ENCODE results near the gene NECTIN1.

NECTIN1 gene

DNA sequence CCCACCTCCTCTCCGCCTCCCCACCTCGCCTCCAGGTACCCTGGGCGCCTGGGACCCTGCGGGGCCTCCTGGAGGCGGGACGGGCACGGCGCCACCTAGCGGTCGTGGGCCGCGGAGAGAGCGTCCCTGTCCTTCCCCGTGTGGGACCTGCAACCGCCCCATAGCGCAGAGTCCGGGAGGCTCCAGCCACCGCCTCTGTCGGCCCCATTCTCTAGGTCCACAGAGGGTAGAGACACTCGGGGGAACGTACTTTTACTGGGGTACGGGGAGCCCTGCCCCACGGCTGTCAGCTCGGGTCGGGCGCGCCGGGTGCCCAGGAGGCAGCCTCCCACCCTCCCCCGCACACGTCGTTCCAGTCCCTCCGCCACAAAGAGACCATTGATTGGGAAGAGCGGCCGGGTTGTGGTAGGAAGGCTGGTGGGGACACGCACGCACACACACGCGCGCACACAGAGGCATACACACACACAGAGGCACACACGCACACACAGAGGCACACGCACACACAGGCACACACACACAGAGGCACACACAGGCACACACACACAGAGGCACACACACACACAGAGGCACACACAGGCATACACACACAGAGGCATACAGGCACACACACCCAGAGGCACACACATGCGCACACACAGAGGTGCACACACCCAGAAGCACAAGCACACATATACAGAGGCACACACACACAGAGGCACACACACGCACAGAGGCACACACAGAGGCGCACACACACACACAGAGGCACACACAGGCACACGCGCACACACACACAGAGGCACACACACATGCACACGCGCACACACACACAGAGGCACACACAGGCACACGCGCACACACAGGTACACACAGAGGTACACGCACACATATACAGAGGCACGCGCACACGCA is 12.6 kb upstream of the NECTIN1 start:
- Histone ChIP-seq H3K4me3 (ENCODE audit: low read length) (no peak overlapping the region), H3K4me1 (ENCODE audit: control insufficient read depth, insufficient read depth, low read length) (no peaks in the 10 kb centered on the region), H3K9ac (ENCODE audit: low read length) (no peak overlapping the region), H3K9me3 (ENCODE audit: control insufficient read depth, low read length) (no peaks in the 10 kb centered on the region), H3K27me3 (replicated peaks; ENCODE audit: control insufficient read depth, insufficient read depth, low read length) (peaks cover 59% of the 10 kb centered on the region), H3K36me3 (ENCODE audit: control insufficient read depth, insufficient read depth, low read length, severe bottlenecking) (no peaks in the 10 kb centered on the region)
- peak; percentile 51 for DNase-seq (ENCODE audit: low read depth)

- no peak overlapping the region for H3K9ac ChIP-seq (ENCODE audit: low read length)
- no peaks in the 10 kb centered on the region for H3K36me3 ChIP-seq (ENCODE audit: control insufficient read depth, insufficient read depth, low read length, severe bottlenecking)
- no peak for DNase-seq (ENCODE audit: low read depth)
- H3K9me3 ChIP-seq (ENCODE audit: control insufficient read depth, low read length): no peaks in the 10 kb centered on the region
- H3K4me1 ChIP-seq (ENCODE audit: control insufficient read depth, insufficient read depth, low read length): no peaks in the 10 kb centered on the region
- H3K4me3 ChIP-seq (ENCODE audit: low read length): no peak overlapping the region
- peaks cover 52% of the 10 kb centered on the region for H3K27me3 ChIP-seq (replicated peaks; ENCODE audit: control insufficient read depth, insufficient read depth, low read length)
Measured at GRCh38 chr11:119739975-119740374, 11.0 kb upstream of the NECTIN1 start.

DNA sequence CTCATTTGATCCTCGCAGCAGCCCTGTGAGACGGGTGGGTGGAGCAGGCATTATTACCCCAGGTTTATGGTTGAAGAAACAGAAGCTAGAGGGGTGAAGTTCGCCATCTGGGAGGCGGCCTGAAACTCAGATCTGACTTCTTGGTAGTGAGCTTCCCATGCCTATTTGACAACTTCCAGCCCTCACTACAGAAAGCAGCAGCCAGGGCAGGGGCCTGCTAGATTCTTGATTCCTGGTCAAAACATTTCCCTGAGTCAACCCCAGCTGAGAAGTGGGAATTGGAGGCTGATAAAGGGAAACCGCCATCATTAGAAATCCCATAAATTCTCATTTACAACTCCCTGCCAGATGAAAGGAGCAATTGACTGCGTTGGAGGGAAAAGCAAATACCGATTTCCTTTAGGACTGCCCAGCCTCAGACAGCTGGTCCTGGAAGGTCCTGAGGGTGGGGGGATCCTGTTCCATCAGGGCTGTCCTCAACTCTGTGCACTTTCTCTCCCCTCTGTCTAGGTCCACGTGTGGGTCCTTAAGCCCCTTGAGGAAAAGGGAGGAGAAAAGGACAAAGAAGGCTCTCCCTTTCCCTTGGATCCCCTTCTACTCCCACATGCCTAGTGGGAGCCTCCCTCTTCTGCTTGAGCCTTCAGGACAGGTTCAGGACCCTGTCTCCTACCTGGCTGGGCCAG is 10.2 kb upstream of the NECTIN1 start:
- Histone ChIP-seq H3K9me3 (ENCODE audit: control insufficient read depth, low read length) (no peaks in the 10 kb centered on the region), H3K36me3 (ENCODE audit: control insufficient read depth, insufficient read depth, low read length, severe bottlenecking) (no peaks in the 10 kb centered on the region), H3K4me1 (ENCODE audit: control insufficient read depth, insufficient read depth, low read length) (no peaks in the 10 kb centered on the region), H3K27me3 (replicated peaks; ENCODE audit: control insufficient read depth, insufficient read depth, low read length) (peaks cover 50% of the 10 kb centered on the region), H3K4me3 (ENCODE audit: low read length) (no peak overlapping the region), H3K9ac (ENCODE audit: low read length) (no peak overlapping the region)
- no peak for DNase-seq (ENCODE audit: low read depth)

- Histone ChIP-seq H3K4me3 (ENCODE audit: low read length) (no peak overlapping the region), H3K9ac (ENCODE audit: low read length) (no peak overlapping the region), H3K9me3 (ENCODE audit: control insufficient read depth, low read length) (no peaks in the 10 kb centered on the region), H3K4me1 (ENCODE audit: control insufficient read depth, insufficient read depth, low read length) (no peaks in the 10 kb centered on the region), H3K27me3 (replicated peaks; ENCODE audit: control insufficient read depth, insufficient read depth, low read length) (peaks cover 46% of the 10 kb centered on the region), H3K36me3 (ENCODE audit: control insufficient read depth, insufficient read depth, low read length, severe bottlenecking) (no peaks in the 10 kb centered on the region)
- DNase-seq (ENCODE audit: low read depth): no peak
Measured at GRCh38 chr11:119738059-119738439, 9.0 kb upstream of the NECTIN1 start.

- Histone ChIP-seq H3K9ac (ENCODE audit: low read length) (no peak overlapping the region), H3K36me3 (ENCODE audit: control insufficient read depth, insufficient read depth, low read length, severe bottlenecking) (no peaks in the 10 kb centered on the region), H3K27me3 (replicated peaks; ENCODE audit: control insufficient read depth, insufficient read depth, low read length) (peaks cover 40% of the 10 kb centered on the region), H3K4me1 (ENCODE audit: control insufficient read depth, insufficient read depth, low read length) (no peaks in the 10 kb centered on the region), H3K4me3 (ENCODE audit: low read length) (no peak overlapping the region), H3K9me3 (ENCODE audit: control insufficient read depth, low read length) (no peaks in the 10 kb centered on the region)
- DNase-seq (ENCODE audit: low read depth): no peak
Measured at GRCh38 chr11:119737366-119738058, 8.5 kb upstream of the NECTIN1 start.

DNA sequence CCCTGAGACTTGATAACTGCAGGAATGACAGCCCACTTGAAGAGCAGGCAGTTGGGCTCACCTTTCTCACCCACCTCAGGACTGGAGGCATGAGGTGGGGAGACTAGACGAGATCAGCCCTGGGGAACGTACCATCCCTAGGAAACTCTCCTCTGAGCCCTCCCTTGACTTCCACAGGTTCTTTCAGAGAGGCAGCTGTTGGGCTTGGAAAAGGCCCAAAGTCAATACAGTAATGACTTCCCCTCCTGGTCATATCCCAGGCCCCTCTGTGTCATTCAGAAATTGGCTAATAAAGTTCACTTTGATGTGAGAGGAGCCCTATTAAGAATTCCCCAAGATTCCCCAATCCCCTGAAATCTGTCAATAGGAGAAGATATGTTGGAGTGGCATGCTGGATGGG is 5.8 kb upstream of the NECTIN1 start:
- DNase-seq (ENCODE audit: low read depth): no peak
- Histone ChIP-seq H3K4me1 (ENCODE audit: control insufficient read depth, insufficient read depth, low read length) (peaks cover 5% of the 10 kb centered on the region), H3K27me3 (replicated peaks; ENCODE audit: control insufficient read depth, insufficient read depth, low read length) (peaks cover 25% of the 10 kb centered on the region), H3K4me3 (ENCODE audit: low read length) (no peak overlapping the region), H3K9ac (ENCODE audit: low read length) (no peak overlapping the region), H3K36me3 (ENCODE audit: control insufficient read depth, insufficient read depth, low read length, severe bottlenecking) (no peaks in the 10 kb centered on the region), H3K9me3 (ENCODE audit: control insufficient read depth, low read length) (no peaks in the 10 kb centered on the region)

DNA sequence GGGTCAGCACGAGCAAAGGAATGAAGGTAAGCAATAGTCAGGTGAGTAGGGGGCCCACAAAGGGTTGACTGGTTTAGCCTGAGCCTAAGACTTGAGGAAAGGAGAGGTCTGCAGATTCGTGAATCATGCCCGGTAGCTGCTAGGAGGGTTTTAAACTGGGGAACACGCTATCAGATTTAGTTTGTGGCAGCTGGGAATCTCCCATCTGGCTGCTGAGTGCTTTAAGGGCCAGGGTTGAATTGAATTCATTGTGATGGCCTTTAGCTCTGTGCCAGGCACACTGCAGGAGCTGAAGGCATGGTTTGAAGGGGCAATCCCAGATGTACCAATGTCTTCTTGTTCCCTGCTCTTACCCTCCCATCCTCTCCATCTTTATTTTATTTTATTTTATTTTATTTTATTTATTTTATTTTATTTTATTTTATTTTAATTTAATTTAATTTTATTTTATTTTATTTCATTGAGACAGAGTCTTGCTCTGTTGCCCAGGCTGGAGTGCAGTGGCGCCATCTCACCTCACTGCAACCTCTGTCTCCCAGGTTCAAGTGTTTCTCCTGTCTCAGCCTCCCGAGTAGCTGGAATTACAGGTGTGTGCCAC is 1.9 kb upstream of the NECTIN1 start:
- Histone ChIP-seq H3K9ac (ENCODE audit: low read length) (no peak overlapping the region), H3K9me3 (ENCODE audit: control insufficient read depth, low read length) (no peaks in the 10 kb centered on the region), H3K27me3 (replicated peaks; ENCODE audit: control insufficient read depth, insufficient read depth, low read length) (peaks cover 4% of the 10 kb centered on the region), H3K4me3 (ENCODE audit: low read length) (no peak overlapping the region), H3K36me3 (ENCODE audit: control insufficient read depth, insufficient read depth, low read length, severe bottlenecking) (no peaks in the 10 kb centered on the region), H3K4me1 (ENCODE audit: control insufficient read depth, insufficient read depth, low read length) (peaks cover 19% of the 10 kb centered on the region)
- DNase-seq (ENCODE audit: low read depth): no peak

- H3K9me3 ChIP-seq (ENCODE audit: control insufficient read depth, low read length): no peaks in the 10 kb centered on the region
- peaks cover 19% of the 10 kb centered on the region for H3K4me1 ChIP-seq (ENCODE audit: control insufficient read depth, insufficient read depth, low read length)
- H3K9ac ChIP-seq (ENCODE audit: low read length): peak overlapping the region; percentile 80
- peaks cover 4% of the 10 kb centered on the region for H3K27me3 ChIP-seq (replicated peaks; ENCODE audit: control insufficient read depth, insufficient read depth, low read length)
- peak; percentile 67 for DNase-seq (ENCODE audit: low read depth)
- no peaks in the 10 kb centered on the region for H3K36me3 ChIP-seq (ENCODE audit: control insufficient read depth, insufficient read depth, low read length, severe bottlenecking)
- peak overlapping the region; percentile 89 for H3K4me3 ChIP-seq (ENCODE audit: low read length)
Measured at GRCh38 chr11:119729951-119730613, 1.1 kb upstream of the NECTIN1 start.

DNA sequence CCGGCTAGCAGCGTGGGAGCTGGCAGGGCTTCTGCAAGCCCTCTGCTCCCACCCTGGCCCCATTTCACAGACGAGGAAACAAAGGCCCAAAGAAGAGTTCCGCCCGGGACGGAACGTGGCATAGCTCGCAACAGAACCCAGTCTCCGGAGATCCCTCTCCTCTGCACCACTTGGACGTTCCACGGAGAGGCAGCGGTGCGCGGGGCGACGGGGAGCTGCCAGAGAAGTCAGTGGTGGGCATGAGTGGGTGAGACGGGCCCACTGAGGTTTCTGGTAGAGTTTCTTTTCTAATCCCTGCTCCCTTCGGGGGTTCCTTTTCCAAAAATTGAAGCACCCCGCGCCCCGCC is 554 bp upstream of the NECTIN1 start:
- no peaks in the 10 kb centered on the region for H3K36me3 ChIP-seq (ENCODE audit: control insufficient read depth, insufficient read depth, low read length, severe bottlenecking)
- peak overlapping the region; percentile 80 for H3K9ac ChIP-seq (ENCODE audit: low read length)
- peaks cover 19% of the 10 kb centered on the region for H3K4me1 ChIP-seq (ENCODE audit: control insufficient read depth, insufficient read depth, low read length)
- H3K27me3 ChIP-seq (replicated peaks; ENCODE audit: control insufficient read depth, insufficient read depth, low read length): peaks cover under 1% of the 10 kb centered on the region
- no peaks in the 10 kb centered on the region for H3K9me3 ChIP-seq (ENCODE audit: control insufficient read depth, low read length)
- DNase-seq (ENCODE audit: low read depth): no peak
- peak overlapping the region; percentile 89 for H3K4me3 ChIP-seq (ENCODE audit: low read length)

GRCh38 chr11:119728211-119728626 is 781 bp downstream of the NECTIN1 start:
- Histone ChIP-seq H3K27me3 (replicated peaks; ENCODE audit: control insufficient read depth, insufficient read depth, low read length) (no peaks in the 10 kb centered on the region), H3K36me3 (ENCODE audit: control insufficient read depth, insufficient read depth, low read length, severe bottlenecking) (no peaks in the 10 kb centered on the region), H3K4me3 (ENCODE audit: low read length) (peak overlapping the region; percentile 89), H3K9me3 (ENCODE audit: control insufficient read depth, low read length) (no peaks in the 10 kb centered on the region), H3K4me1 (ENCODE audit: control insufficient read depth, insufficient read depth, low read length) (peaks cover 19% of the 10 kb centered on the region), H3K9ac (ENCODE audit: low read length) (peak overlapping the region; percentile 79)
- no peak for DNase-seq (ENCODE audit: low read depth)

Data from adipocyte (in vitro differentiated cells).